Ovary (tissue), 9 donors: ENCODE results near the gene ARF1. TPM values are rescaled to one million over a fixed set of nuclear protein-coding genes. Genes with fewer than 3 reads are reported as not detected.
A peak's percentile ranks its signal among the peaks of the same experiment; 100 is the strongest.

Experiments
- DNase-seq, 5 donors: peaks; one replicate each; pipeline ENCODE4 v3.0.0-alpha.2; 2019 to 2020
- H3K27ac ChIP-seq, 2 donors: fragments of 200-600 bp; one replicate each; pipeline versions ENCODE4 v1.5.1 to v1.8.0; 2019 to 2022
- H3K27me3 ChIP-seq: fragments of 200-600 bp; one replicate; pipeline ENCODE4 v1.8.0; 2022
- H3K36me3 ChIP-seq: fragments of 200-600 bp; sonication (generic); one replicate; pipeline ENCODE4 v1.5.1; 2019
- H3K4me1 ChIP-seq: one replicate; pipeline ENCODE4 v1.8.1; 2013; ENCODE audit warnings: mild to moderate bottlenecking, moderate library complexity; ENCODE audit not compliant: insufficient read depth
- H3K4me3 ChIP-seq: fragments of 200-600 bp; sonication (generic); one replicate; pipeline ENCODE4 v1.5.1; 2017
- H3K9me3 ChIP-seq, 2 donors: fragments of 200-600 bp in 1 of 2; sonication (generic) in 1 of 2; one replicate each; pipeline versions ENCODE4 v1.5.1 to v1.8.1; 2013 to 2019; ENCODE audit warnings: mild to moderate bottlenecking in 1 of 2, moderate library complexity in 1 of 2
- EP300 ChIP-seq: sonication (generic); formaldehyde crosslinking; IDR thresholded peaks from one replicate; pipeline ENCODE4 v1.6.1; 2017; ENCODE audit warnings: antibody characterized with exemption
- POLR2A ChIP-seq: fragments of 450-650 bp; IDR thresholded peaks from one replicate; pipeline ENCODE4 v1.6.1; 2017; ENCODE audit warnings: antibody characterized with exemption, mild to moderate bottlenecking, moderate library complexity
- WGBS, 3 donors: extraction: QIAGEN DNeasy Blood & Tissue Kit in 1 of 3; methylation state at CpG; one replicate each; pipeline versions ENCODE4 v1.1.5 to v1.1.7; 2013 to 2017; 5-methylcytosine and 5-hydroxymethylcytosine counted together
- intact Hi-C, 4 donors: fragments of 100-400 bp; cut with DNase I; formaldehyde crosslinking; loops; one replicate each; pipeline versions ENCODE4 v1.11.0 to v1.15.1; 2022 to 2023
- polyA plus RNA-seq, 2 donors: library from polyadenylated mRNA; stranded (reverse); fragments of 200-250 nt in 1 of 2; fragments of 350-450 nt in 1 of 2; fragmentation: Illumina TruSeq in 1 of 2; extraction: RNeasy Lipid Tissue Mini Kit (QIAGEN cat#74804) in 1 of 2; gene quantifications; one replicate each; pipeline ENCODE4 v1.2.3, GENCODE V29; 2013 to 2014
- total RNA-seq, 7 donors: library from RNA; depleted of rRNA in 2 of 7; stranded (reverse); fragments of >200 nt in 2 of 7; fragmentation: NEBNext Ultra II Directional in 3 of 7; extraction: Animal tissue kit (Norgen Biotek cat#: 25700) in 3 of 7; gene quantifications; one replicate each; pipeline versions ENCODE4 v1.1.0 to v1.2.4, GENCODE V29; 2016 to 2023
- TF ChIP-seq, protein P1 (sequence below), 3 donors: fragments of 450-650 bp in 2 of 3; fragments of 200-600 bp in 1 of 3; IDR thresholded peaks; one replicate each; pipeline versions ENCODE4 v1.5.1 to v1.8.0; 2016 to 2022; ENCODE audit warnings: antibody characterized with exemption in 3 of 3, mild to moderate bottlenecking in 1 of 3
- donor health status: DM: no; HTN: no; CAD: no; lungs with moderate emphysema.
- donor health status: DM: no; HTN: no; CAD: no.
- donor health status: Bipolar disorder and iron deficiency.
- donor health status: DM: yes; HTN: yes; CAD: no.
- donor health status: DM: no; HTN: no; CAD: no.
- donor health status: DM: yes; HTN: yes; CAD: no.

The ARF1 gene
- total and polyA plus RNA-seq, 9 donors: 179 to 345 (median 285) TPM

DNA sequence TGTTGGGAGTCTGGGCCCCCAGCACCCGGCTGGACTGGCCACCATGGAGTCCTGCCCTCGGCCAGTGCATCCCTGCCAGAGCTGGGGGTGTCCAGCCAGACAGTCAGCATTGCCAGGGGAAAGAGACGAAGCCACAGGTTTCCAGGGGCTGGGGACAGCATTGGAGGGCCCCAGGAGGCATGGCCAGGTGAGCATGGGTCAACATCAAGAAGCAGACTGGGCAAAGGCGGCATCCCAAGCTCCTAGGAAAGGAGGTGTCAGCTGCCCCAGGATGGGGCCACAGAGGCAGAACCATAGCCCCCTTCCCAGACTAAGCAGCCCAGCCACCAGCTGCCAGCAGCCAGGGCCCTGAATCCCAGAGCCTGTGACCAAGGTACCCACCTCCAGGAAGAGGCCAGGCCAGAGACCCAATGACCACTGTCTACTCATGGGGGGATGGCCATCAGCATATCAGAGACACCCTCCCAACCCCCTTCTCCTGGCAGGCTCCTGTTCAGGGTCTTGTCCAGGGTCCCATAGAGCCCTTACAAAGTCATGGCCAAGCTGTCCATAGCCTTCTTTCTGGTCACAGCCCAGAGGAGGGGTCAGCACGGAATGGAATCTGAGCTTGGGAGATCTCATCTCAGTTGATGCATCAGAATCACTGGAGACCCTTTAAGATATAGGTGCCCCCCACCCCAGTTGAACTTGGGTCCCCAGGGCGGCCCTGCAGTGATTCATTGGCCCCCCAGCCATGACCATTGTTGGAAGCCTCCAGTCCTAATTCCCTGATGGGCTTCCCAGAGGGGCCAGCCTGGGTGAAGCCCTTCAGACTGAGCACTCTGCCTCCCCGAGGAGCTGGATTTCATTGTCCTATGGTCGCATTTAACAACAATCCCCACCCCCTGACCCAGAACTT, 43.3 kb upstream of the ARF1 start:
- H3K9me3 ChIP-seq: no peaks in the 10 kb centered on the region
- peaks cover 1% of the 10 kb centered on the region for H3K4me1 ChIP-seq
- DNase-seq: peak in 2 of 5 donors; percentile 4 to 8
- H3K27ac ChIP-seq: no peak overlapping the region
- H3K4me3 ChIP-seq: no peak overlapping the region
- H3K36me3 ChIP-seq: no peaks in the 10 kb centered on the region
- no peaks in the 10 kb centered on the region for H3K27me3 ChIP-seq
- TF ChIP-seq, protein P1, sequence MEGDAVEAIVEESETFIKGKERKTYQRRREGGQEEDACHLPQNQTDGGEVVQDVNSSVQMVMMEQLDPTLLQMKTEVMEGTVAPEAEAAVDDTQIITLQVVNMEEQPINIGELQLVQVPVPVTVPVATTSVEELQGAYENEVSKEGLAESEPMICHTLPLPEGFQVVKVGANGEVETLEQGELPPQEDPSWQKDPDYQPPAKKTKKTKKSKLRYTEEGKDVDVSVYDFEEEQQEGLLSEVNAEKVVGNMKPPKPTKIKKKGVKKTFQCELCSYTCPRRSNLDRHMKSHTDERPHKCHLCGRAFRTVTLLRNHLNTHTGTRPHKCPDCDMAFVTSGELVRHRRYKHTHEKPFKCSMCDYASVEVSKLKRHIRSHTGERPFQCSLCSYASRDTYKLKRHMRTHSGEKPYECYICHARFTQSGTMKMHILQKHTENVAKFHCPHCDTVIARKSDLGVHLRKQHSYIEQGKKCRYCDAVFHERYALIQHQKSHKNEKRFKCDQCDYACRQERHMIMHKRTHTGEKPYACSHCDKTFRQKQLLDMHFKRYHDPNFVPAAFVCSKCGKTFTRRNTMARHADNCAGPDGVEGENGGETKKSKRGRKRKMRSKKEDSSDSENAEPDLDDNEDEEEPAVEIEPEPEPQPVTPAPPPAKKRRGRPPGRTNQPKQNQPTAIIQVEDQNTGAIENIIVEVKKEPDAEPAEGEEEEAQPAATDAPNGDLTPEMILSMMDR (IDR thresholded peaks at IDR 0.05): no peak
- TF ChIP-seq POLR2A (no peak), EP300 (no peak)
- WGBS, 3 donors: 75 to 76% (median 76%) methylated on average over 8 of the region's 8 CpGs
- intact Hi-C loops: no loop called here

DNA sequence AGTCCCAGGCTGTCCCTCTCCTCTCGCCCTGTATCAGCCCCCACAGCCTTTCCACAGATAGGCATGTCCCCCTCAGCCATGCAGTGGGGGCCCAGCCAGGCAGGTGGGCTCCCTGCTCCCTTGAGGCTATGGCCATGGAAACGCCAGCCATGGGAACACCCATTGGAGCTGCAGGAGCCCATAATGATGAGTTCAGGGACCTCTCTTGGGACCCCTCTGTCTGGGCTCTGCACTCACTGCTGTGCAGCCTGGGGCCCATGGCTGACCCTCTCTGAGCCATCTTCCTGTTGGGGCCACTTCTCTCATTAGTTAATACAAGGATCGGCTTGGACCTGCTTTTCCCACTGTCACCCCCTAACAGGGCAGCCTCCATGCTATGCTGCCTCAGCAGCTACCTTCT, 42.5 kb upstream of the ARF1 start:
- 70 to 81% (median 80%) methylated on average over 3 of the region's 3 CpGs for WGBS, 3 donors
- TF ChIP-seq POLR2A: no peak
- TF ChIP-seq, protein P1 (IDR thresholded peaks at IDR 0.05): no peak
- TF ChIP-seq EP300: no peak
- no peaks in the 10 kb centered on the region for H3K27me3 ChIP-seq
- H3K4me1 ChIP-seq: peaks cover 1% of the 10 kb centered on the region
- H3K27ac ChIP-seq: no peak overlapping the region
- DNase-seq: peak in 2 of 5 donors; percentile 1 to 7
- no peaks in the 10 kb centered on the region for H3K36me3 ChIP-seq
- no peak overlapping the region for H3K4me3 ChIP-seq
- intact Hi-C loops: no loop called here
- H3K9me3 ChIP-seq: no peaks in the 10 kb centered on the region

DNA sequence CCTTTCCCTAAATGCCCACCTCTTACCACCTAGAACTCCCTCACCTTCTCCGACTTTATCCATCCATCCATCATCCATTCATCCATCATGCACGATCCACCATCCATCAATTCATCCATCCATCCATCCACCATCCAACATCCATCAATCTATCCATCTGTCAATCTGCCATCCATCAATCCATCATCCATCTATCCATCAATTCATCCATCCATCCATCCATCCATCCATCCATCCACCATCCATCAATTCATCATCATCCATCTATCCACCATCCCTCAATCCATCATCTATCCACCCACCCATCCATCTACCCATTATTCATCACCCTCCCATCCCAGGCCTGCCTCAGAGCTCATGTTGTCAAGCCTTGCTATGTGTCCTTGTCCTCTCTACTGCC, 41.2 kb upstream of the ARF1 start:
- TF ChIP-seq, protein P1 (IDR thresholded peaks at IDR 0.05): no peak
- TF ChIP-seq POLR2A: no peak
- TF ChIP-seq EP300: no peak
- peak in 1 of 5 donors; percentile 1 for DNase-seq
- WGBS, 3 donors: 36 to 90% (median 62%) methylated on average over 2 of the region's 2 CpGs
- H3K36me3 ChIP-seq: no peaks in the 10 kb centered on the region
- intact Hi-C loops: no loop called here
- H3K27me3 ChIP-seq: no peaks in the 10 kb centered on the region
- no peaks in the 10 kb centered on the region for H3K9me3 ChIP-seq
- H3K4me3 ChIP-seq: no peak overlapping the region
- H3K27ac ChIP-seq: no peak overlapping the region
- peaks cover 1% of the 10 kb centered on the region for H3K4me1 ChIP-seq

DNA sequence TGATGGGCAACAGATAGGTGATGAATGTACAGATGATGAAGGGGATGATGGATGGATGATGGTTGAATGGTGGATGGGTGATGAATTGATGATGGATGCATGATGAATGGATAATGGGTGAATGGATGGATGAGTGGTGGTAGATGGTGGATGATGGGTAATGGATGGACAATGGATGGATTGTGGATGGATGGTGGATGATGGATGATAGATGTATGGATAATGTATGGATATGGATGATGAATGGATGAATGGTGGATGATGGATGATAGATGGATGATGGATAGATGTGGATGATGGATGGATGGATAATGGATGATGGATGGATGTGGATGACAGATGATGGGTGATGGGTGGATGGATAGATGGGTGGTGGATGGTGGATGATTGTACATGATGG, 40.0 kb upstream of the ARF1 start:
- no peaks in the 10 kb centered on the region for H3K27me3 ChIP-seq
- no peaks in the 10 kb centered on the region for H3K9me3 ChIP-seq
- H3K36me3 ChIP-seq: no peaks in the 10 kb centered on the region
- intact Hi-C loops: no loop called here
- DNase-seq: no peak
- no peak overlapping the region for H3K27ac ChIP-seq
- H3K4me3 ChIP-seq: no peak overlapping the region
- TF ChIP-seq EP300 (no peak), POLR2A (no peak)
- TF ChIP-seq, protein P1 (IDR thresholded peaks at IDR 0.05): no peak
- H3K4me1 ChIP-seq: peaks cover 1% of the 10 kb centered on the region
